Stimulated activated CD8-positive, alpha-beta memory T cell treated with anti-CD3 and anti-CD28 coated beads, Interleukin-4, amount 100 ng/mL, for 4 hours (primary cell): ENCODE measurements around the gene CCDC74A.
"Not testable (repeated sequence)": the region's sequence is repeated elsewhere in the genome, so short reads cannot be mapped to it uniquely, and the experiment has no call there.

ENCODE experiments used
- DNase-seq, 2 donors: peaks; one replicate each; pipeline ENCODE4 v3.0.0-alpha.2; 2020; ENCODE audit warnings: low read depth in 2 of 2, low spot score in 1 of 2

CCDC74A gene

DNA sequence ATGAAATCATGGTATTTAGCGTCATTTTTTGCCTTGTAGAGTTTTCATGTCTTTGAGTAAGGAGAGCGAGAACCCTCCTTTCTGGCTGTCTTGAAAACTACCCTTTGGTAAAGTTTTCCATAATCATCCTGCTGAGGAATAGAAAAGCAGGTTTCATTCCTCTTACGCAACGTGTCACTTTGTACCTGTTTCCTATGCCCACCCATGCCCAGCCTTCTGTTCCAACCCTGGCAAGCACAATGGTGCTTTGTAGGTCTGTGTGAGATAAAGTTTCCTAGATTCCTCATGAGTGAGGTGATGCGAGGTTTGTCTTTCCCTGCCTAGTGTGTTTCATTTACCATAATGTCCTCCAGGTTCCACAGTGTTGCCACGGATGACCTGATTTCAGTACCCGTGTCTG is 29.3 kb downstream of the CCDC74A start:
- DNase-seq: no peak

DNA sequence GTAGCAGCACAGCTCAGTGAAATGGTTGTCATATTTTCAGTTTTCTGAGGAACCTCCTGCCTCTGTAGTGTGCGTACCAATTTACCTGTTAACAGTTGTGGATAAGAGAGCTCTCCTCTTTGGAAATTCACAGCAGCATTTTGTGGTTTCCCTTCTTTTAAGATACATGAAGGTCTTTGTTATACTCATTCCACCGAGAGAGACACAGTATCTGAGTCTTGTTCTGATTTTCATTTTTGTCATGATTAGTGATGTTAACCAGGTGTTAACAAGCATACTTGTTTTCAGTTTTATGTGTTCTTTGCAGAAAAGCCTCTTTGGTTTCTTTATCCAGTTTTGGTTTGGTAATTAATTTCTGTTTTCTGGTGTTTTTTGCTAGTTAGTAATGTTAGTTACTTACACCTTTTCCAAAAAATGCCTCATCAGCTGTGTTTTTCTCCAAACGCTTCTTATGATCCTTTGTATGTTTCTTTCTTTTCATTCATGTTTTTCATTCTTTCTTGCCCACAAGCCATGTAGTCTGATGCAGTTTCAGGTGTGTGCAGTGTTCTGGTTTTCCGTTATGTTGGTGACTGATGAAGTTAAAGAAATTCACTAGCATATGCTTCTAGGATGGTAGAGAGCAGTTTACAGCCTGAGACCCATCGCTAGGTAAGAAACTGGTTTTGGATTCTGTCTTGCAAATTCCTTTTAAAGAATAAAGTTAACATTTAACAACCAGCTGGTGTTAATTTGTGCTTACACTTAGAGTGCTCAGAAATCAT is 30.1 kb downstream of the CCDC74A start:
- DNase-seq: no peak

DNA sequence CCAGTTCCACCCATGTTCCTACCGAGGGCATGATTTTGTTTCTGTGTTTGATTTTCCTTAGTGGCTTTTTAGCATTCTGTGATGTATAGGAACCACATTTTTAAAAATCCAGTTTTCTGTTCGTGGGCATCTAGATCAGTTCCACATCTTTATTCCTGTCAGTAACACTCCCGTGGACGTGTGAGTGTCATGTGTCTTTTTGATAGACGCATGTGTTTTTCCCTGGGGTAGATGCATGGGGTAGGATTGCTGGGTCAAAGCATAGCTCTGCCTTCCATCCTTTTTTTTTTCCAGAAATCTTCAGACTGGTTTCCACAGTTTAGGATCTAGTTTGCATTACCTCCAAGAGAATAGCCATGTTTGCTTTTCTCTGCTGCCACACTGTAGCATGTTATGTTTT is 38.7 kb downstream of the CCDC74A start:
- DNase-seq: no peak

DNA sequence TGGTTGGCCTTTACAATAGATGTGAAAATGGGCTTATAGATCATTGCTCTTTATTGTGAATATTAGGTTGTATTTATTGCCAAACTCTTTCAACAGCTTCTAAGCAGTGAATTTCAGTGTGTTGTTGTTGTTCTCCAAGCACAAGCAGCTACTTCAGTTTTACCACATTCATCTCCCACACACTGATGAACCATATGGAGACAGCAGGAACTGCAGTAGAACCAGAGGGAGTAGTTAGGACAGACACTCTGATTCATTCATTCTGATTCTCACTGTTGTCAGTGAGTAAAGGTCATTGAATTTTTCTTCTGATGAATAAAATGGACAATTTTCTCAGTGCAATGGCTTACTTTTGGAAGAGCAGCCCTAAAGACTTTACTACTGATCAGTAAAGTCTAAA is 40.2 kb downstream of the CCDC74A start:
- no peak for DNase-seq

DNA sequence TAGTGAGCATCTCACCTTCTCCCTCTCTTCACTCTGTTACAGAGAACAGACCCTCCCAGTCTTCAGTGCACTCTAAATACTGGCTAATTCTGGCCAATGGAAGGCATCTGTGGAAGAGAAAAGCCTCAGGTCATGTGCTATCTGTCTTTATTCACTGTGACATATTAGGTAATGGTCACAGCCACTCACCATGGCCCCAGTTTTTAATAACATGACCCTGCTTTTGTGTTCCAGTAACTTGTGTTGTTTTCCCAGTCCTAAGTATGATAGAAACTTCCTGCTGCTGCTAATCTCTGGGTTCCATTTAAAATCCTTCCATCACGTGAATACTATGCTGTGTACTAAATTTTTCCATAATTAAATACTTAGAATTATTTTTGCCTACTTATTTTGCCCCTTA is 40.7 kb downstream of the CCDC74A start:
- not testable (repeated sequence) for DNase-seq

DNA sequence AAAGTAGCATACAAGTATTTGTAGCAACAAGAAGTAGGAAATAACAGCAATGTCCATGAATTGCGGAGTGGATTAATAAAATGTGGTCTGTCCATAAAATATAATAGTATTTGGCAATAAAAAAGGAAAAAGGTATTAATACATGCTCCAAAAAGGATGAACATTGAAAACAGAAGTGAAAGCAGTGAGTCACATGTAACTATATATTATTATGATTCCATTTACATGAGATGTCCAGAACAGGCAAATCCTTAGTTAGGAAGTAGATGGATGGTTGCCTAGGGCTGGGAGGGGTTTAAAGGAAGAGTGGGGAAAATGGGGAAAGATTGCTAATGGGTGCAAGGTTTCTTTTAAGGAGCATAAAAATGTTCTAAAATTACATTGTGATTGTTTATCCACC is 44.5 kb downstream of the CCDC74A start:
- no peak for DNase-seq

DNA sequence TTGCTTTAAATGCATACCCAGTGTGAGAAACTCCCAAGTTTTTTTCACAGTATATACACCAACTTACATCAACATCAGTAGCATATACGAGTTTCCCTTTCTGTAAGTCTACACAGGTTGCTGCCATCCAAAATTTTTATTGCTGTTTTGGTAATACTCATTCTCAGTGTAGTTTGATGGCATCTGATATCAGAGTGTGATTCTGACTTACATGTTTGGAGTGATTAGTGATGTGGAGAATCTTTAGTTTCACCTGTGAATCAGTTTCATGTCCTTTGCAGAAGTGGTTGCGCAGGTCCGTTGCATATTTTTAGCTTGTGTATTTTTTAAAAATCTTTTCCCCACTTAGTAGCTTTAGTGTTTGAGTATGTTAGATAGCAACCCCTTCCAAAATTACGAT is 50.1 kb downstream of the CCDC74A start:
- no peak for DNase-seq

GRCh38 chr2:131580187-131580586 is 52.5 kb downstream of the CCDC74A start:
- no peak for DNase-seq
